Muscle layer of duodenum (tissue), 2 donors: Measurements from ENCODE around the gene LNX1.

Source experiments
- H3K27ac ChIP-seq: one replicate; pipeline ENCODE4 v1.7.0; 2013; ENCODE audit warnings: mild to moderate bottlenecking, low read length
- H3K27me3 ChIP-seq: one replicate; pipeline ENCODE4 v1.7.0; 2013; ENCODE audit warnings: low read depth, mild to moderate bottlenecking, control low read depth, low read length
- H3K36me3 ChIP-seq, 2 donors: one replicate each; pipeline ENCODE4 v1.7.0; 2013; ENCODE audit warnings: low read length in 2 of 2, control low read depth in 1 of 2, mild to moderate bottlenecking in 1 of 2; ENCODE audit not compliant: insufficient read depth in 2 of 2, control insufficient read depth in 1 of 2
- H3K4me1 ChIP-seq, 2 donors: one replicate each; pipeline ENCODE4 v1.7.0; 2013; ENCODE audit warnings: low read length in 2 of 2, mild to moderate bottlenecking in 2 of 2, control low read depth in 1 of 2, moderate library complexity in 1 of 2; ENCODE audit not compliant: insufficient read depth in 2 of 2, control insufficient read depth in 1 of 2
- H3K4me3 ChIP-seq, 2 donors: one replicate each; pipeline ENCODE4 v1.7.0; 2013; ENCODE audit warnings: low read length in 2 of 2, low read depth in 1 of 2, mild to moderate bottlenecking in 1 of 2
- H3K9me3 ChIP-seq, 2 donors: one replicate each; pipeline ENCODE4 v1.7.0; 2013; ENCODE audit warnings: low read length in 2 of 2, control low read depth in 1 of 2, mild to moderate bottlenecking in 1 of 2; ENCODE audit not compliant: control insufficient read depth in 1 of 2
- donor health status: healthy.

Gene LNX1

DNA sequence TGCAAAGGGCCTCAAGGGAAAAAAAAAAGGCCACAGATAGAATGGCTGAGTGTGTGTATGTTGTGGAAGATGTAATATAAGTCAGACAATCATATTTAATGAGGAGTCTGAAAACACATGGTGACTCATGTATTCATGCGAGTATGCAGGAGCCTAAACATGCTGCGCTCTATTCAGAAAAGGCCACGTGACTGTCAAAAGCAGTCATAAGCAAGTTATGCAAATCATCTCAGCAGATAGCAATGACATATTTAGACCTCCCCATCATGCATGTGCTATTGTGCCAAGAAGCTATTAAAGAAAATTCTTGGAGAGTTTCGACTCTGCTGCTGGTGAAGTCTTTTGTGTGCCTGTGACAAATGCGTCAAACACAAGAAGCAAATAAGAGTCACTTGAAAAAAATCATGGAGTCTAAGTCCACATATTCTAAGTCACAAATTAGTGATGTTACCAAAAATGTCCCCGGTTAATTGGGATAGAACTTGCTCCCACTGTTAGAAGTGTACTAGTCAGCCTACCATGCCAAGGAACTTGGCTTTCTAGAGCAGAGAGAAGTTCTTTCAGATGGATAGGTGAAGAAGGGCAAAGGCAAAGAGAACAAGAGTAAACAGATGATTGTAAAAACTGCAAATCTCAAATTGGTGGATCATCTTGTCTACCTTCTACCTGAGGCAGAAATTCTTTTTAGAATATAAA lies 5.0 kb downstream of the LNX1 start:
- Histone ChIP-seq H3K27ac (no peak overlapping the region), H3K9me3 (no peaks in the 10 kb centered on the region), H3K4me1 (peaks cover 0 to 6% of the 10 kb centered on the region in 2 donors), H3K27me3 (no peaks in the 10 kb centered on the region), H3K36me3 (no peaks in the 10 kb centered on the region), H3K4me3 (no peak overlapping the region)

DNA sequence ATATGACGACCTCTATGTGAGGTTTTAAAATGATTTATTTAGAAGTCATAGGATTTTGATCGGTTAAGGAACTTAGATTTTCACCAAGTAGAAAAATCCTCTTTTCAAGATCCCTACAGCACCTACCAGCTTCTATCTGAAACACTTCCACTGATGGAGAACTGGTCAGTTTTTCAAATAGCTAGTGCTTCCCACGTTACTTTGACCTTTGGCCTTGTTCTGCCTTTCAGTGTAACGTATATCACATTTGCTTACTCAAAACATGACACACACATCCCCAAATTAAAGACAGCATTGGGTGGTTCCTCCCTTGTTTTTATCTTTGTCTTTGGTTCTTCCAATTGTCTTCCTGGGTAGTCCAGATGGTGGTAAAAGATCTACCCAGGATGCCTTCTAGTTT lies 6.6 kb downstream of the LNX1 start:
- no peaks in the 10 kb centered on the region for H3K9me3 ChIP-seq
- no peak overlapping the region for H3K27ac ChIP-seq
- H3K27me3 ChIP-seq: no peaks in the 10 kb centered on the region
- H3K36me3 ChIP-seq: no peaks in the 10 kb centered on the region
- H3K4me1 ChIP-seq: peaks cover 0 to 4% of the 10 kb centered on the region in 2 donors
- H3K4me3 ChIP-seq: no peak overlapping the region

DNA sequence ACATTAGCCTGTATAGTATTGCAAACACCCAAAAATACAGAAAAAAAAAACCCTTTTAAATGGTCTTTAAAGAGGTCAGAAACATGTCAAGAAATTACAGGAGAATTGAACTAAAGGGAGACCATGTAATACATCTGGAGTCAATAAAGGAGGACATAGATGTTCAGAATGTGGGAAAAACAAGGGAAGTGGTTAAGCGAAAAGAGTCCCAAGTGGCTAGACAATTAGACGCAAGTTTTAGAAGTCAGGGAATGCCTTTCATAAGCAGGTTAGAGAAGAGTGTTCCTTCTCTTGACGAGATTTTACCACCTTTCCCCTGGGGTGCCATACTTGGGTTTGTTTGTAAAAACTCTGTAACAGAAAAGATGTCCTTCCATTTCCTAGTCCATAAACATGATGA lies 7.8 kb downstream of the LNX1 start:
- Histone ChIP-seq H3K4me1 (no peaks in the 10 kb centered on the region), H3K9me3 (no peaks in the 10 kb centered on the region), H3K27me3 (no peaks in the 10 kb centered on the region), H3K27ac (no peak overlapping the region), H3K4me3 (no peak overlapping the region), H3K36me3 (no peaks in the 10 kb centered on the region)

DNA sequence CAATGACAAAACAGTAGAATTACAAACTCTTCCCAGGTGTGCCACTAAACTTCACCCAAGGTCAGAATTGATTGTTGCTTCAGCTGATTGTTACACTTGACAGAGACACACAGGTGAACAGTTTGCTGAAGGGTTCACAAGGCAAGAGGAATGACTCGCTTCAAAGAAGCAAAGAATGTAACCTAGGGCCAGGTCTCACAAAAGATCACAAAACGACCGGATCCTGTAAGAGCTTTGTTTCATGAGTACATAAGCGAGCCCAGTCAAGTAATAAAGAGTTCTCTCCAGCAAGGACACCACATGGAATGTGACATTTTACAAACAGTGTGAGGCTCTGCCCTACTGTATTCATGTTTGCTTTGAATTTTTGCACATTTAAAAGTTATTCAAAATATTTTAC lies 9.1 kb downstream of the LNX1 start:
- Histone ChIP-seq H3K9me3 (no peaks in the 10 kb centered on the region), H3K27me3 (no peaks in the 10 kb centered on the region), H3K4me3 (no peak overlapping the region), H3K27ac (no peak overlapping the region), H3K4me1 (no peaks in the 10 kb centered on the region), H3K36me3 (no peaks in the 10 kb centered on the region)

DNA sequence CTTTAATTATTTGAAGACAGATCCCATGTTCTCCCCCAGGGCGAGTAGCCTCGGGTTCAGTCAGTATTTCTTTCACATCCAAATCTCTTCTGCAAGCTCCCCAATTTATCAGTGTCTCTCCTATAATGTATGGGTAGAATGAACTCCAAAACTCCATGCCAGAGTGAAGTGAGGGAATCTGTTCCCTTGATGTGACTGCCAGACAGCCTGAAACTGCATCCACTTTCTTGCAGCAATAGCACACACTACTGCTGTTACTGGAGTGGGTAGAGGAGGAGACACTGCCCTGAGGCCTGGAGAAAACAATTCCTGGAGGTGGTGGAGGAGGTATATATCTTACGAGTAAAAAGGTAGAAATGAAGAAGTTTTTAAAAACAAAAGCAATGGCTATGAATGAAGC lies 11.0 kb downstream of the LNX1 start:
- H3K36me3 ChIP-seq: no peaks in the 10 kb centered on the region
- H3K4me1 ChIP-seq: peaks cover 0 to 4% of the 10 kb centered on the region in 2 donors
- H3K9me3 ChIP-seq: no peaks in the 10 kb centered on the region
- H3K4me3 ChIP-seq: no peak overlapping the region
- H3K27me3 ChIP-seq: no peaks in the 10 kb centered on the region
- H3K27ac ChIP-seq: no peak overlapping the region

DNA sequence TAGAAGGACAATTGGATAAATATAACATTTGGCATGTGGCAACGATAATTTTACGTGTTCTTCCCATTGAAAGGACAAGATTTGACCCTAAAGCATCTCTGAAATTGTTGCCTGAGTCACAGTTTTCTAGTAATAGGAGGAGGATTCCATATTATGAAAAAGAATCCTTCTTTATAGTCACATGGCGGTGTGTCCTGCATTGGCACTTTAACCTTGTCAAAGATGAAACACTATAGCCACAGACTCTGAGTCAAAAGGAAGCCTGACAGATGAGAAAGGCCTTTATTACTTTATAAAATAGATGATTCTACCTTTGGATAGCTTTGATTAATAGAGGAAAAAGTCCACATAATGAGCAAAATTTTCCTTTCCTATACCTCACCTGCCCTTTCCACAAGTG lies 11.5 kb downstream of the LNX1 start:
- Histone ChIP-seq H3K9me3 (no peaks in the 10 kb centered on the region), H3K36me3 (no peaks in the 10 kb centered on the region), H3K4me1 (peaks cover 0 to 4% of the 10 kb centered on the region in 2 donors), H3K27ac (no peak overlapping the region), H3K27me3 (no peaks in the 10 kb centered on the region), H3K4me3 (no peak overlapping the region)

DNA sequence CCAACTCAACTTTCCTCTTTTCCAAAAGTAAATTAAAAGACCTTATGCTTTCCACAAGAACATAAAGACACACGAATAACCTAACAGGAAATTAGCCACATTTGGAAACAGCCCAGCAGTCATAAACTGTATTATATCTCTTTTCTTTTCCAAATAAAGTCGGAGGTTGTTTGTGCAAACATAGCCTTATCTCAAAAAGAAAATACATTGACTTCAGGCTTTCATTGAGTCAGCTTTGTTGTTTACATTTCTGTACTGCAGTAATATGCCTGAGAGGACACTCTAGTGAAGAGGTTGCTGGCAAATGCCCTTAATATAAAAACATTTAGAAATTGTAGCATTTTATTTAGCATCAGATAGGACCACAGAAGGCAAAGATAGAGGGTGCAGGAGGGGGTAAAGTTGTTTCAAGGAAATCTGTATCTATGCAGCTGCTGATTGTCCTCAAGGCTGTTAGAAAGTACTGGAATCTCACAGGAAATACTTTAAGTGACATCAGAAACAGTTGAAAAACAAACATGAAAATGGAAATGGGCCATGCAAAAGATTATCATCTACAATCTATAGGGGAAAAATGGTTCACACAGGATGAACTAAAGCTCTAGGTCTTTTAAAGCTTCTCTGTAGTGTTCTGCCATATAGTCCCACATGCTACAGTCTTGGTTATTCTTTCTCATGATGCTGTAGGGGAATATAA lies 14.5 kb downstream of the LNX1 start:
- H3K4me1 ChIP-seq: peaks cover 0 to 4% of the 10 kb centered on the region in 2 donors
- H3K27me3 ChIP-seq: no peaks in the 10 kb centered on the region
- no peak overlapping the region for H3K4me3 ChIP-seq
- H3K27ac ChIP-seq: no peak overlapping the region
- no peaks in the 10 kb centered on the region for H3K36me3 ChIP-seq
- no peaks in the 10 kb centered on the region for H3K9me3 ChIP-seq

DNA sequence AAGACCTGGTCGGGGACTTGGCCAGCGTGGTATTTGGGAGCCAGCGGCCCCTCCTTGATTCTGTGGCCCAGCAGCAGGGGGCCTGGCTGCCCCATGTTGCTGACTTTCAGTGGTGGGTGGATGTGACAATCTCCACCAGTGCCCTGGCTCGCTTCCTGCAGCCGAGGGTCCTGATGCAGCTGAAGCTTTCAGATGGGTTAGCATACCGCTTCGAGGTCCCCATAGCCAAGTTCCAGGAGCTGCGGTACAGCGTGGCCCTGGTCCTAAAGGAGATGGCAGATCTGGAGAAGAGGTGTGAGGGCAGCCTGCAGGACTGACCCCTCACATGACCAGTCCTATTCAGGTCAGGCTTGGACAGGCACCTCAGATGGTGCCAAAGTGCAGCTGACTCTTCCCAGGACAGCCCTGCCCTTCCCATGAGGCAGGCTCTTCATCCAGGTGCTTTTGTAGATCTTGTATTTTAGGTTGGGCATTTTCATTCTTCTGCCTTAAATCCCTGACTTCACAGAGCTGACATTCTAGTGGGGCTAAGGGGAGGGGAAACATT lies 15.1 kb downstream of the LNX1 start:
- Histone ChIP-seq H3K4me1 (peaks cover 0 to 4% of the 10 kb centered on the region in 2 donors), H3K27ac (no peak overlapping the region), H3K36me3 (no peaks in the 10 kb centered on the region), H3K27me3 (no peaks in the 10 kb centered on the region), H3K9me3 (no peaks in the 10 kb centered on the region), H3K4me3 (no peak overlapping the region)

DNA sequence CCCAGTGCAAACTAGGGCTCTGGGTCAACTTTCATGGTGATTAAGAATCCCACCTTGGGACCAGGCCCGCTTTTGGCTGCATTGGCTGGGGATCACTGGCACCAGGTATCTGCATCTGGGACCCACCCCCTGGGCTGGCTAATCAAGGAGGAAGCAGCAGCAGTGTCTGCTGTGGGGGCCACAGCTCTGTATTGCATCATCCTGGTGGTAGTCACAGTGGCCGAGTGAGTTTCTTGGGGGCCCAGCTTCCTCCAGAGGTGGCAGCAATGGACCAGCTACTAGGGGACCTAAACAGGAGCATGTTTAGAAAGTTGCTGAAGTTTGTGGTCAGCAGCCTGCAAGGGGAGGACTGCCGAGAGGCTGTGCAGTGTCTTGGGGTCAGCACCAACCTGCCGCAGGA lies 15.7 kb downstream of the LNX1 start:
- H3K27me3 ChIP-seq: no peaks in the 10 kb centered on the region
- no peaks in the 10 kb centered on the region for H3K36me3 ChIP-seq
- H3K4me3 ChIP-seq: no peak overlapping the region
- H3K4me1 ChIP-seq: peaks cover 0 to 4% of the 10 kb centered on the region in 2 donors
- no peak overlapping the region for H3K27ac ChIP-seq
- H3K9me3 ChIP-seq: no peaks in the 10 kb centered on the region

DNA sequence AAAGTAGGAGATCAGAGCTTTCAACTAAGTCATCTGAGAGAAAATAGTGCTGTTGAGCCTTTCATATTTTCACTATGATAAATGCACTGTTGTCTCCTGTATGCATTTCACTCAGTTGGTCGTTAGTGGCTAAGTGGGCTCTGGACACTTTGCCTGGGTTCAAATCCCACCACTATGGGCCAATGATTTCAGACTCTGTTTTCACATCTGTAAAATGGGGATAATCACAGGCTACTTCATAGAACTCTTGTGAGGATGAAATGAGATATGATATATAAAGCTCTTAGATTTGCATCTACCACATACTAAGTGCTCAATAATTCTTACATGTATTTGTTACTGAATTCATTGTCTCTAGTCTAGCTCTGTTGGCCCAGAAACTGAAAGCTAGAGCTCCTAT lies 16.8 kb downstream of the LNX1 start:
- H3K27me3 ChIP-seq: no peaks in the 10 kb centered on the region
- peaks cover 0 to 4% of the 10 kb centered on the region in 2 donors for H3K4me1 ChIP-seq
- no peaks in the 10 kb centered on the region for H3K9me3 ChIP-seq
- H3K27ac ChIP-seq: no peak overlapping the region
- no peak overlapping the region for H3K4me3 ChIP-seq
- no peaks in the 10 kb centered on the region for H3K36me3 ChIP-seq

DNA sequence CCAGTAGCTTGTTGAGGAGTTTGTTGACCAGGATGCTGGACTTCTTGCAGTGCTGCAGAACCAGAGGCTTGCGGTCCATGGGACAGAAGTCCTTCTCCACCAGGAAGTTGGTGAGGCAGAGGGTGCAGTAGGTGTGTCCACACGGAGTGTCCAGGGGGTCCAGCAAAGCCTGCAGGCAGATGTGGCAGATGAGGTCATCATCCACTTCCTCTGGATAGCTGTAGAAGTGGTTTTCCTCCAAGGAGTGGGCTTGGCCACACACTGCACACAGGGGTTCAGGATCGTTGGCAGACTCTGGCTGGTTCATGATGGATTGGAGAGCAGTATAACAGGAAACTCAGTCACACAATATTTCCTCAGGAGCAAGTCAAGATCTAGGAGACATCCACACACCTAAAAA lies 17.6 kb downstream of the LNX1 start:
- peaks cover 0 to 4% of the 10 kb centered on the region in 2 donors for H3K4me1 ChIP-seq
- no peaks in the 10 kb centered on the region for H3K36me3 ChIP-seq
- no peaks in the 10 kb centered on the region for H3K27me3 ChIP-seq

More for the DNA sequence above, 17.6 kb downstream of the LNX1 start:
- Histone ChIP-seq H3K9me3 (no peaks in the 10 kb centered on the region), H3K27ac (no peak overlapping the region), H3K4me3 (no peak overlapping the region)
